D721Med (cell line): ENCODE data around the gene EDA2R.

ENCODE experiments used
- DNase-seq: peaks from one replicate; pipeline ENCODE4 v3.0.0; 2011; ENCODE audit warnings: low spot score; ENCODE audit not compliant: insufficient read length
- FAIRE-seq: peaks from 2 replicates; lab custom pipeline; 2011; peaks lifted over from hg19 to GRCh38; lab: Jason Lieb, UNC
- TF ChIP-seq, protein P1 (sequence below): IDR thresholded peaks from 2 replicates; pipeline ENCODE4 v1.5.1; 2012; ENCODE audit warnings: mild to moderate bottlenecking, control low read depth; ENCODE audit not compliant: insufficient read depth; ENCODE audit errors: missing control alignments

The EDA2R gene, protein sequence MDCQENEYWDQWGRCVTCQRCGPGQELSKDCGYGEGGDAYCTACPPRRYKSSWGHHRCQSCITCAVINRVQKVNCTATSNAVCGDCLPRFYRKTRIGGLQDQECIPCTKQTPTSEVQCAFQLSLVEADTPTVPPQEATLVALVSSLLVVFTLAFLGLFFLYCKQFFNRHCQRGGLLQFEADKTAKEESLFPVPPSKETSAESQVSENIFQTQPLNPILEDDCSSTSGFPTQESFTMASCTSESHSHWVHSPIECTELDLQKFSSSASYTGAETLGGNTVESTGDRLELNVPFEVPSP

DNA sequence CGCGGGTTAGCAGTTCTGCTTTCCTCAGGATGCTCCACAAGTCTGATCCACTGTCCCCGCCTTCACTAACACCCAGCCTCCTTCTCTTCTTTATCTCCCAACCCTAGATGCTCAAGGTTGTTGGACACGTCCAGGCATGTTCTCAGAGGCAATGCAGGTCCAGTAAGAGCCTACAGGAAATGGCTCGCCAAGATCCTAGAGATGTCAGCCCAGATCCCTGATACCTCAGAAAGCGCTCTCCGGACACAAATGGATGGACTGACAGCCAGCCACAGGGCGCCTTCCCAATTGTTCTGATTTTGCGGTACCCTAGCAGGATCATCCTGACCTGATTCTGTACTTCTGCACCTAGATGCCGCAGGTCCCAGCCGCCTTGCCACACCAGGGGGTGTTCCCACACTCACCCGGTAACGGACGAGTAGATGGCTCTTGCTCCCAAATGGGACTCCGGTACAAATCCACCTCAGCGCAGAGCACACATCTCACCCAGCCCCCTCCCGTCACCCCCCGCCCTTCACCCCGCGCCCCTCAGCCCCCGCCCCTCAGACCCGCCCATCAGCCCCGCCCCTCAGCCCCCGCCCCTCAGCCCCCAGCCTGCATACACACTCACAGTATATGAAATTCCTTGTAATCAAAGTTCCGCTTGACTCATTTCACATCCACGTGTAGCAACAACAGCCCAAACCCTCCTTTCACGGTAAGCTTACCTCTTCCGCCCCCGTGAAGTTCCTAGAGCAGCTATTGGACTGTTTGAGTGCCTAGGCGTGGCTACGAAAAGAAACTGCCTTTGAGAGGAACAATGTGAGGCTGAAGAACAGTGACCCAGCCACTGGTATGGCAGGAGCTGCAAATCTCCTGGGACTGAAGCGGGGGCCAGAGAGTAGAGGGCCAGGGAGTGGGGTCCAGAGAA lies at the start of gene EDA2R:
EDA2R (minus strand) TSS at position 488 of the 910 bp plus-strand sequence. CDS start 23,058 bp downstream, outside the sequence.
- FAIRE-seq (no peak), DNase-seq (no peak)
- TF ChIP-seq, protein P1, sequence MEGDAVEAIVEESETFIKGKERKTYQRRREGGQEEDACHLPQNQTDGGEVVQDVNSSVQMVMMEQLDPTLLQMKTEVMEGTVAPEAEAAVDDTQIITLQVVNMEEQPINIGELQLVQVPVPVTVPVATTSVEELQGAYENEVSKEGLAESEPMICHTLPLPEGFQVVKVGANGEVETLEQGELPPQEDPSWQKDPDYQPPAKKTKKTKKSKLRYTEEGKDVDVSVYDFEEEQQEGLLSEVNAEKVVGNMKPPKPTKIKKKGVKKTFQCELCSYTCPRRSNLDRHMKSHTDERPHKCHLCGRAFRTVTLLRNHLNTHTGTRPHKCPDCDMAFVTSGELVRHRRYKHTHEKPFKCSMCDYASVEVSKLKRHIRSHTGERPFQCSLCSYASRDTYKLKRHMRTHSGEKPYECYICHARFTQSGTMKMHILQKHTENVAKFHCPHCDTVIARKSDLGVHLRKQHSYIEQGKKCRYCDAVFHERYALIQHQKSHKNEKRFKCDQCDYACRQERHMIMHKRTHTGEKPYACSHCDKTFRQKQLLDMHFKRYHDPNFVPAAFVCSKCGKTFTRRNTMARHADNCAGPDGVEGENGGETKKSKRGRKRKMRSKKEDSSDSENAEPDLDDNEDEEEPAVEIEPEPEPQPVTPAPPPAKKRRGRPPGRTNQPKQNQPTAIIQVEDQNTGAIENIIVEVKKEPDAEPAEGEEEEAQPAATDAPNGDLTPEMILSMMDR = no peak

DNA sequence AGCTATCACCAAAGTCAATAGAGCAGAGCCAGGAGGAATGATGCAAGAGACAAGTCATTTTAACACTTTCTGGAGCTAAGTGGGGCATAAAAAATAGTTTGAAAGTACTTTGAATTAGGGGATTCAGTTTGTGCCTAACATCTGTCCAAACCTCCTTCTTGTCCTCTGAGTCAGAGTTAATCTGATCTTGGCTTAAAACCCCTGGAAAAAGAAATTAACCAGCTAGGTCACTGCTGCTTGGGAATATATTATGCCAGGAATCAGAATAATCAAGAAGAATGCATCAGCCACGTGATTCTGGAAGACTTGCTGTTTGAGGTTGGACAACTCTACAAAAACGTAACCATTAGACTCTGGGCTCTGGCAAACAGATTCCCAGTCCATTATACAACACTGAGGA lies 45.3 kb upstream of the EDA2R start:
- TF ChIP-seq, protein P1 = no peak
- DNase-seq = no peak
- no peak for FAIRE-seq

DNA sequence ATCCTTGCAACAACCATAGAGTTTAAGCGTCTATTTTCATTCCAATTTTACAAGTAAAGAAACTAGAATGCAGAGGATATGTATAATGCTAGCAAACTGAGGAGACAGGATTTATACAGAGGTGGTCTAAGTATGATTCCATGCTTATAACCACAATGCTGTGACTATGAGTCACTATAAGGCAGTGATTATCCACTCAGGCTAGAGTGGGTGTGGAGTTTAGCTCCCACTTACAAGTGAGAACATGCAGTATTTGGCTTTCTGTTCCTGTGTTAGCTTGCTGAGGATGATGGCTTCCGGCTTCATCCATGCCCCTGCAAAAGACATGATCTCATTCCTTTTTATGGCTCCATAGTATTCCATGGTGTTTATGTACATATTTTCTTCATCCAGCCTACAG lies 41.6 kb upstream of the EDA2R start:
- DNase-seq (no peak), FAIRE-seq (no peak)
- TF ChIP-seq, protein P1 = no peak

DNA sequence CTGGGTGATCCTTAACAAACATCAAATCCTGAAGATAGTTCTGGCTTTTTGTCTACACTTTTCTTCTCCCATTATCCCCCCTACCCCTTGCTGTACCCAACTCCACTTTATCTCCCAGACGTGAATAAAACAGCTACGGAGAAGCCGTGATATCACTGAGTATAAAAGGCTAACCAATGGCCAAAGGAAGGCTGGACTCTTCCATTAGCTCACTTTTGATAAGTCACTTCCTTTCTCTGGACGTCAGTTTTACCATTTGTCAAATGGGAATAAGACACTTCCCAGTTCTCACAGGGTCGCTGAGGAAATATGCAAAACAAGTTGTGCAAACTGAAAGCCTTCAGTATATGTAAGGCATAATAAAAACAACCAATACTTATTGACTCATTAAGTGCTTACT lies 38.6 kb upstream of the EDA2R start:
- TF ChIP-seq, protein P1 = no peak
- FAIRE-seq (no peak), DNase-seq (no peak)

DNA sequence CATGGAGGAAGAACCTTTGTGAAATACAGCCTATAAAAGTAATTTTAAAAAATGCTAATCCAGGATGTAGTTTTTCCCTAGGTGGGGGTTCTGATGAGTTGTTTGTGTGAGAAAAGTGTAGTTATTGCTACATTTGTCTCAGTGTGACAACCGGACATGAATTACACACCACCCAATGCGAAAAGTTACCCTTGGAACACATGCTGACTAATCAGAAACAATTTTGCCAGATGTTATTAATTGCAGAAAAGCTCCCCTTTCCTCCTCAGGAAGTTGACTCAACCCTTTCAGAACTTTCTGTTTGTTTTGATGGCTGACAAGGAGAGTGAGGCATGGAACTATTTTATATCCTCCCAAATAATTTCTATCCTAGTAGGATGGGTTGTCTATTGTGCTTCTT lies 38.1 kb upstream of the EDA2R start:
- DNase-seq (no peak), FAIRE-seq (no peak)
- TF ChIP-seq, protein P1 = no peak

DNA sequence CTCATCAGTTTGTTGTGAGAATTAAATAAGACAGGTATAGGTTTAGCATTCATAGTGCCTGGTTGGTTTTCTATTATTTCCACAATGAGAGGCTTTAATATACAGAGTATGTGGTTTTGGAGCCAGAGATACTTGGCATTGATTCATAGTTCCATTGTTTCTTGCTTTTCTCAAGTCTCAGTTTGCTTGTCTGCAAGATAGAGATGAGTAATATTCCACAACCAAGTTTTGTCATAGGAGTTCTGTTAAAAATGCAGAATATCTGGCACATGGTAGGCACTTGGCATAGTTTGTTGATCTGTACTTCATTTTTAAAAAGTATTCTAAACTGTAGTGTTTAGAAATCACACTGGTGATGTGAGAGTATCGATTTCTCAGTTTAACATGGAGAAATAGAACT lies 37.5 kb upstream of the EDA2R start:
- TF ChIP-seq, protein P1 = no peak
- FAIRE-seq = no peak
- DNase-seq = no peak

DNA sequence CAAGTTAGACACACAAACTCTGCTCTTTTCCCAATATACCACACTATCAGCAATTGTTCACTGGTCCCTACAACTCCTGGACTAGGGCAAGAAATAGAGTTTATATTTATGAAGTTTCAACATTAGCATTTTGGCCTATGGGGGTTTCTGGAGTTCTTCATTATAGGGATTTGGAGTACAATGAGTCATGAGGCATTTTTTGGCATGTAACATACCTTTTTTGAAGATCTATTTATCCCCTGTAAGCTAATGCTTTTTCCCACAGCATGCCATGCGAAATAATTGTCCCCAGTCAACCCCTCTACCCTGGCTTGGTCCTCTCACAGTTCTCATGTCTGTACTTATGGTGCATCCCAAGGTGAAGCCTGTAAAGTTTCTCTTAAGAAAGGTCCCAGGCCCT lies 36.7 kb upstream of the EDA2R start:
- TF ChIP-seq, protein P1 = no peak
- FAIRE-seq (no peak), DNase-seq (no peak)
